Parathyroid adenoma (tissue), 2 donors: ENCODE data around the gene DDTL.
"Not testable (repeated sequence)": the region's sequence is repeated elsewhere in the genome, so short reads cannot be mapped to it uniquely, and the experiment has no call there.

Experiments
- H2AFZ ChIP-seq: fragments of 300-600 bp; sonication (generic); one replicate; pipeline ENCODE4 v1.7.0; 2017; ENCODE audit warnings: antibody characterized with exemption, mild to moderate bottlenecking
- H3K27ac ChIP-seq: fragments of 300-600 bp; sonication (generic); one replicate; pipeline ENCODE4 v1.7.0; 2017
- H3K27me3 ChIP-seq: fragments of 300-600 bp; sonication (generic); one replicate; pipeline ENCODE4 v1.7.0; 2017; ENCODE audit warnings: low read length; ENCODE audit not compliant: control insufficient read depth, insufficient read depth
- H3K36me3 ChIP-seq: fragments of 300-600 bp; sonication (generic); one replicate; pipeline ENCODE4 v1.7.0; 2017; ENCODE audit warnings: low read length; ENCODE audit not compliant: control insufficient read depth, insufficient read depth
- H3K4me1 ChIP-seq: fragments of 300-600 bp; sonication (generic); one replicate; pipeline ENCODE4 v1.7.0; 2017; ENCODE audit warnings: control low read depth
- H3K4me2 ChIP-seq: fragments of 300-600 bp; sonication (generic); one replicate; pipeline ENCODE4 v1.7.0; 2017; ENCODE audit warnings: low read length
- H3K4me3 ChIP-seq: fragments of 300-600 bp; sonication (generic); one replicate; pipeline ENCODE4 v1.7.0; 2017; ENCODE audit warnings: low read depth, low read length
- H3K79me2 ChIP-seq: fragments of 300-600 bp; sonication (generic); one replicate; pipeline ENCODE4 v1.7.0; 2017; ENCODE audit warnings: control low read depth
- H3K9ac ChIP-seq: fragments of 300-600 bp; sonication (generic); one replicate; pipeline ENCODE4 v1.7.0; 2017; ENCODE audit warnings: mild to moderate bottlenecking
- H3K9me3 ChIP-seq: fragments of 300-600 bp; sonication (generic); one replicate; pipeline ENCODE4 v1.7.0; 2017; ENCODE audit warnings: low read length; ENCODE audit not compliant: control insufficient read depth
- CTCF ChIP-seq: fragments of 300-600 bp; sonication (generic); IDR thresholded peaks from one replicate; pipeline ENCODE4 v1.7.0; 2017; ENCODE audit warnings: antibody characterized with exemption, mild to moderate bottlenecking
- donor health status: primary hyperparathyroidism.

DDTL gene

GRCh38 chr22:23970201-23970641 lies 3.5 kb downstream of the DDTL start:
- no peak overlapping the region for H3K27ac ChIP-seq
- no peak overlapping the region for H3K4me3 ChIP-seq
- no peaks in the 10 kb centered on the region for H3K27me3 ChIP-seq
- no peak for TF ChIP-seq CTCF
- peaks cover 4% of the 10 kb centered on the region for H3K79me2 ChIP-seq
- H3K9ac ChIP-seq: no peak overlapping the region
- H3K4me1 ChIP-seq: no peaks in the 10 kb centered on the region
- no peaks in the 10 kb centered on the region for H3K9me3 ChIP-seq
- H3K36me3 ChIP-seq: no peaks in the 10 kb centered on the region
- H3K4me2 ChIP-seq: no peak overlapping the region
- no peak overlapping the region for H2AFZ ChIP-seq

- Histone ChIP-seq H2AFZ (no peak overlapping the region), H3K36me3 (no peaks in the 10 kb centered on the region), H3K9ac (no peak overlapping the region), H3K9me3 (no peaks in the 10 kb centered on the region), H3K4me1 (no peaks in the 10 kb centered on the region), H3K27ac (no peak overlapping the region), H3K4me2 (no peak overlapping the region), H3K4me3 (no peak overlapping the region), H3K79me2 (peaks cover 4% of the 10 kb centered on the region), H3K27me3 (no peaks in the 10 kb centered on the region)
- no peak for TF ChIP-seq CTCF
These were observed 4.3 kb downstream of the DDTL start for GRCh38 chr22:23970816-23971486.

GRCh38 chr22:23971927-23972326 lies 5.2 kb downstream of the DDTL start:
- not testable (repeated sequence) for H3K79me2 ChIP-seq, H3K9ac ChIP-seq, H3K27me3 ChIP-seq, H3K36me3 ChIP-seq, H3K4me3 ChIP-seq, H2AFZ ChIP-seq, H3K27ac ChIP-seq, H3K4me1 ChIP-seq, H3K9me3 ChIP-seq, H3K4me2 ChIP-seq

GRCh38 chr22:23974345-23974744 lies 7.7 kb downstream of the DDTL start, which contains the start of gene DDT:
DDT (minus strand) TSS chr22:23974441; CDS start chr22:23974414, 27 bp downstream.
- not testable (repeated sequence) for H3K27ac ChIP-seq, H3K4me2 ChIP-seq, H3K79me2 ChIP-seq, H3K9me3 ChIP-seq, H3K27me3 ChIP-seq, H3K36me3 ChIP-seq, H3K4me3 ChIP-seq, H3K4me1 ChIP-seq, H3K9ac ChIP-seq, H2AFZ ChIP-seq

- not testable (repeated sequence) for H3K36me3 ChIP-seq, H3K9me3 ChIP-seq, H3K4me2 ChIP-seq, H3K4me1 ChIP-seq, H3K9ac ChIP-seq, H3K27ac ChIP-seq, H2AFZ ChIP-seq, H3K27me3 ChIP-seq, H3K4me3 ChIP-seq, H3K79me2 ChIP-seq
These were observed 8.2 kb downstream of the DDTL start for GRCh38 chr22:23974836-23975352.

GRCh38 chr22:23977304-23977703 lies 10.6 kb downstream of the DDTL start:
- not testable (repeated sequence) for H3K36me3 ChIP-seq, H3K79me2 ChIP-seq, H2AFZ ChIP-seq, H3K4me3 ChIP-seq, H3K4me1 ChIP-seq, H3K27ac ChIP-seq, H3K4me2 ChIP-seq, H3K27me3 ChIP-seq, H3K9me3 ChIP-seq, H3K9ac ChIP-seq

GRCh38 chr22:23979557-23980240 lies 13.0 kb downstream of the DDTL start, which contains the start of gene GSTT2:
GSTT2 (plus strand) TSS chr22:23980134.
- not testable (repeated sequence) for H3K4me1 ChIP-seq, H3K4me2 ChIP-seq, H3K27ac ChIP-seq, H3K36me3 ChIP-seq, H3K9ac ChIP-seq, H3K4me3 ChIP-seq, H3K9me3 ChIP-seq, H3K27me3 ChIP-seq, H3K79me2 ChIP-seq, H2AFZ ChIP-seq

GRCh38 chr22:23980567-23980966 lies 13.9 kb downstream of the DDTL start:
- H3K9ac ChIP-seq, H3K4me2 ChIP-seq, H3K4me3 ChIP-seq, H3K27me3 ChIP-seq, H3K9me3 ChIP-seq, H3K79me2 ChIP-seq, H3K27ac ChIP-seq, H3K36me3 ChIP-seq, H3K4me1 ChIP-seq, H2AFZ ChIP-seq: not testable (repeated sequence)
